Peyer's patch (tissue), 4 donors: ENCODE results near the gene LMOD1. TPM values are rescaled to one million over a fixed set of nuclear protein-coding genes. Genes with fewer than 3 reads are reported as not detected.
A peak's percentile ranks its signal among the peaks of the same experiment; 100 is the strongest.

Source experiments
- DNase-seq, 3 donors: peaks; one replicate each; pipeline ENCODE4 v3.0.0-alpha.2; 2017 to 2019
- H3K27ac ChIP-seq, 4 donors: fragments of 200-600 bp; sonication (generic); one replicate each; pipeline ENCODE4 v1.5.1; 2016 to 2019
- H3K27me3 ChIP-seq, 2 donors: fragments of 200-600 bp; sonication (generic); one replicate each; pipeline ENCODE4 v1.5.1; 2019
- H3K36me3 ChIP-seq, 3 donors: fragments of 200-600 bp; sonication (generic); one replicate each; pipeline ENCODE4 v1.5.1; 2016 to 2019
- H3K4me1 ChIP-seq, 4 donors: fragments of 200-600 bp; sonication (generic); one replicate each; pipeline ENCODE4 v1.5.1; 2016 to 2019
- H3K4me3 ChIP-seq, 4 donors: fragments of 200-600 bp; sonication (generic); 1 replicate in 3 of 4; 2 replicates in 1 of 4; pipeline ENCODE4 v1.5.1; 2016 to 2019; ENCODE audit warnings: mild to moderate bottlenecking in 1 of 4
- H3K9me3 ChIP-seq, 4 donors: fragments of 200-600 bp; sonication (generic); one replicate each; pipeline ENCODE4 v1.5.1; 2016 to 2019; ENCODE audit warnings: mild to moderate bottlenecking in 1 of 4
- CTCF ChIP-seq, 6 experiments: fragments of 450-650 bp in 4 of 6; fragments of 200-600 bp in 2 of 6; sonication (generic) in 1 of 6; IDR thresholded peaks; one replicate each; pipeline ENCODE4 v1.5.1; 2017 to 2019; ENCODE audit warnings: antibody characterized with exemption in 6 of 6, mild to moderate bottlenecking in 3 of 6, moderate library complexity in 1 of 6
- POLR2A ChIP-seq, 2 donors: fragments of 450-650 bp; IDR thresholded peaks; one replicate each; pipeline ENCODE4 v1.5.1; 2017; ENCODE audit warnings: antibody characterized with exemption in 2 of 2, mild to moderate bottlenecking in 2 of 2, moderate library complexity in 2 of 2
- total RNA-seq, 4 donors: library from RNA; depleted of rRNA; stranded (reverse); fragments of >200 nt; gene quantifications; one replicate each; pipeline ENCODE4 v1.1.0, GENCODE V29; 2016

LMOD1 gene
- total RNA-seq, 4 donors from 2014 or later: 10.0 to 70.1 (median 32.6) TPM

GRCh38 chr1:201918343-201918742 is 28.0 kb downstream of the LMOD1 start:
- no peaks in the 10 kb centered on the region for H3K36me3 ChIP-seq
- H3K27ac ChIP-seq: peak overlapping the region; percentile 41 to 93 (median 60)
- H3K4me3 ChIP-seq: no peak overlapping the region
- peaks cover 0 to 37% (median 0%) of the 10 kb centered on the region in 4 donors for H3K4me1 ChIP-seq
- TF ChIP-seq CTCF (IDR thresholded peaks at IDR 0.05): no peak
- no peak for TF ChIP-seq POLR2A (IDR thresholded peaks at IDR 0.05)
- DNase-seq: no peak
- H3K9me3 ChIP-seq: no peaks in the 10 kb centered on the region
- no peaks in the 10 kb centered on the region for H3K27me3 ChIP-seq

- Histone ChIP-seq H3K4me3 (no peak overlapping the region), H3K36me3 (no peaks in the 10 kb centered on the region), H3K9me3 (no peaks in the 10 kb centered on the region), H3K27ac (peak overlapping the region; percentile 60 to 93 (median 61)), H3K4me1 (peaks cover 0 to 37% (median 0%) of the 10 kb centered on the region in 4 donors), H3K27me3 (no peaks in the 10 kb centered on the region)
- no peak for DNase-seq
- TF ChIP-seq POLR2A (IDR thresholded peaks at IDR 0.05) (no peak), CTCF (IDR thresholded peaks at IDR 0.05) (no peak)
Observed at GRCh38 chr1:201917362-201918033, 28.9 kb downstream of the LMOD1 start.

- no peaks in the 10 kb centered on the region for H3K27me3 ChIP-seq
- H3K9me3 ChIP-seq: no peaks in the 10 kb centered on the region
- peaks cover 0 to 37% (median 0%) of the 10 kb centered on the region in 4 donors for H3K4me1 ChIP-seq
- H3K4me3 ChIP-seq: no peak overlapping the region
- peak in 2 of 3 donors; percentile 39 to 80 for DNase-seq
- TF ChIP-seq POLR2A (IDR thresholded peaks at IDR 0.05): no peak
- no peak for TF ChIP-seq CTCF (IDR thresholded peaks at IDR 0.05)
- no peaks in the 10 kb centered on the region for H3K36me3 ChIP-seq
- H3K27ac ChIP-seq: peak overlapping the region; percentile 60 to 93 (median 61)
Observed at GRCh38 chr1:201916649-201917249, 29.6 kb downstream of the LMOD1 start.

GRCh38 chr1:201914456-201915235 is 31.7 kb downstream of the LMOD1 start:
- TF ChIP-seq CTCF (IDR thresholded peaks at IDR 0.05): no peak
- no peak for TF ChIP-seq POLR2A (IDR thresholded peaks at IDR 0.05)
- Histone ChIP-seq H3K36me3 (no peaks in the 10 kb centered on the region), H3K4me1 (peaks cover 0 to 41% (median 0%) of the 10 kb centered on the region in 4 donors), H3K27me3 (no peaks in the 10 kb centered on the region), H3K4me3 (no peak overlapping the region), H3K9me3 (no peaks in the 10 kb centered on the region), H3K27ac (peak overlapping the region in 2 of 4 donors; percentile 68 to 93)
- DNase-seq: no peak

GRCh38 chr1:201912832-201913231 is 33.5 kb downstream of the LMOD1 start:
- H3K27ac ChIP-seq: peak overlapping the region in 3 of 4 donors; percentile 46 to 93 (median 55)
- peaks cover 0 to 26% (median 0%) of the 10 kb centered on the region in 4 donors for H3K4me1 ChIP-seq
- no peaks in the 10 kb centered on the region for H3K9me3 ChIP-seq
- H3K36me3 ChIP-seq: no peaks in the 10 kb centered on the region
- DNase-seq: peak in 1 of 3 donors; percentile 52
- H3K4me3 ChIP-seq: no peak overlapping the region
- no peaks in the 10 kb centered on the region for H3K27me3 ChIP-seq
- no peak for TF ChIP-seq POLR2A (IDR thresholded peaks at IDR 0.05)
- TF ChIP-seq CTCF (IDR thresholded peaks at IDR 0.05): no peak
